SKM-1 treated with dmso at 0.1 percent for 144 hours (cell line): ENCODE results near the gene C1QTNF9.
"Not testable (repeated sequence)": the region's sequence is repeated elsewhere in the genome, so short reads cannot be mapped to it uniquely, and the experiment has no call there.

Experiments
- DNase-seq: peaks from one replicate; lab custom pipeline; 2025; ENCODE audit not compliant: unreplicated experiment; lab: John Stamatoyannopoulos, UW

Gene C1QTNF9

GRCh38 chr13:24319641-24320040 lies 10.3 kb downstream of the C1QTNF9 start:
- not testable (repeated sequence) for DNase-seq

- DNase-seq = not testable (repeated sequence)
These were observed 12.0 kb downstream of the C1QTNF9 start for GRCh38 chr13:24321416-24321815.

- not testable (repeated sequence) for DNase-seq
These were observed 13.1 kb downstream of the C1QTNF9 start for GRCh38 chr13:24322470-24322869.

- no peak for DNase-seq
These were observed 13.8 kb downstream of the C1QTNF9 start for GRCh38 chr13:24323036-24323738.

- no peak for DNase-seq
These were observed 14.3 kb downstream of the C1QTNF9 start for GRCh38 chr13:24323739-24324075.

- not testable (repeated sequence) for DNase-seq
These were observed 18.2 kb downstream of the C1QTNF9 start for GRCh38 chr13:24327598-24327997.

GRCh38 chr13:24328145-24328544 lies 18.8 kb downstream of the C1QTNF9 start:
- DNase-seq = no peak

GRCh38 chr13:24338721-24339120 lies 29.3 kb downstream of the C1QTNF9 start:
- DNase-seq = no peak

- no peak for DNase-seq
These were observed 30.7 kb downstream of the C1QTNF9 start for GRCh38 chr13:24339937-24340607.

GRCh38 chr13:24340608-24340955 lies 31.2 kb downstream of the C1QTNF9 start:
- DNase-seq = no peak

GRCh38 chr13:24341439-24341838 lies 32.1 kb downstream of the C1QTNF9 start:
- DNase-seq = no peak

- no peak for DNase-seq
These were observed 39.0 kb downstream of the C1QTNF9 start for GRCh38 chr13:24348385-24348784.

- no peak for DNase-seq
These were observed 39.6 kb downstream of the C1QTNF9 start for GRCh38 chr13:24348797-24349515.

- DNase-seq = not testable (repeated sequence)
These were observed 40.6 kb downstream of the C1QTNF9 start for GRCh38 chr13:24349778-24350664.

GRCh38 chr13:24351423-24351822 lies 42.0 kb downstream of the C1QTNF9 start:
- DNase-seq = no peak

GRCh38 chr13:24353736-24354135 lies 44.4 kb downstream of the C1QTNF9 start:
- DNase-seq = no peak

GRCh38 chr13:24355103-24355502 lies 45.7 kb downstream of the C1QTNF9 start:
- DNase-seq = no peak

- DNase-seq = no peak
These were observed 46.9 kb downstream of the C1QTNF9 start for GRCh38 chr13:24356270-24356669.

GRCh38 chr13:24356837-24357236 lies 47.5 kb downstream of the C1QTNF9 start:
- DNase-seq = no peak

- no peak for DNase-seq
These were observed 48.4 kb downstream of the C1QTNF9 start for GRCh38 chr13:24357756-24358155.

GRCh38 chr13:24358836-24359235 lies 49.5 kb downstream of the C1QTNF9 start:
- not testable (repeated sequence) for DNase-seq
